ENCODE data around the gene F8. TPM values are rescaled to one million over a fixed set of nuclear protein-coding genes. Genes with fewer than 3 reads are reported as not detected.

The F8 gene
- total RNA-seq, 1 experiment from 2014 or later: 0.91 TPM

GRCh38 chrX:154822029-154822428 lies 200.5 kb downstream of the F8 start:
- Histone ChIP-seq H3K4me1 (ENCODE audit: insufficient read depth, low read length) (no peaks in the 10 kb centered on the region), H3F3A (ENCODE audit: low read length, unreplicated experiment) (no peaks in the 10 kb centered on the region), H3K27me3 (ENCODE audit: low read length) (no peaks in the 10 kb centered on the region), H3K9ac (ENCODE audit: low read length) (no peak overlapping the region), H3K4me3 (ENCODE audit: low read length) (no peak overlapping the region), H2AFZ (ENCODE audit: low read length) (no peak overlapping the region), H3K4me2 (ENCODE audit: low read length) (no peak overlapping the region), H4K20me1 (ENCODE audit: low read length) (no peaks in the 10 kb centered on the region), H3K9me2 (replicated peaks; ENCODE audit: low read length) (no peaks in the 10 kb centered on the region), H3K27ac (ENCODE audit: low read length) (no peak overlapping the region), H3K9me3 (ENCODE audit: low read length) (no peaks in the 10 kb centered on the region), H3K36me3 (ENCODE audit: low read depth, low read length) (no peaks in the 10 kb centered on the region), H3K79me2 (ENCODE audit: low read length) (no peaks in the 10 kb centered on the region)
- no peak for DNase-seq
- no peak for ATAC-seq
- BruUV-seq (replicated peaks): no TSS peak
- ChIA-PET CTCF (no interaction called here), POLR2A (ENCODE audit: unreplicated experiment) (no interaction called here)
- TF ChIP-seq CTCF (conservative IDR thresholded peaks at IDR 0.05; ENCODE audit: low read depth, low read length) (no peak), EZH2phosphoT487 (IDR thresholded peaks at IDR 0.05; ENCODE audit: borderline replicate concordance, low read length) (no peak), EZH2 (IDR thresholded peaks at IDR 0.05; ENCODE audit: low read length, unreplicated experiment) (no peak)
- intact Hi-C loops (cut with micrococcal nuclease): no loop called here

- no peak overlapping the region for H2AFZ ChIP-seq (ENCODE audit: low read length)
- no peaks in the 10 kb centered on the region for H3F3A ChIP-seq (ENCODE audit: low read length, unreplicated experiment)
- ChIA-PET CTCF (no interaction called here), POLR2A (ENCODE audit: unreplicated experiment) (no interaction called here)
- no peaks in the 10 kb centered on the region for H3K9me2 ChIP-seq (replicated peaks; ENCODE audit: low read length)
- no peaks in the 10 kb centered on the region for H3K4me1 ChIP-seq (ENCODE audit: insufficient read depth, low read length)
- TF ChIP-seq EZH2 (IDR thresholded peaks at IDR 0.05; ENCODE audit: low read length, unreplicated experiment) (no peak), CTCF (conservative IDR thresholded peaks at IDR 0.05; ENCODE audit: low read depth, low read length) (no peak), EZH2phosphoT487 (IDR thresholded peaks at IDR 0.05; ENCODE audit: borderline replicate concordance, low read length) (no peak)
- intact Hi-C loops (cut with micrococcal nuclease): no loop called here
- no peaks in the 10 kb centered on the region for H3K27me3 ChIP-seq (ENCODE audit: low read length)
- DNase-seq: no peak
- no peaks in the 10 kb centered on the region for H3K36me3 ChIP-seq (ENCODE audit: low read depth, low read length)
- no peak overlapping the region for H3K4me3 ChIP-seq (ENCODE audit: low read length)
- ATAC-seq: no peak
- H3K9ac ChIP-seq (ENCODE audit: low read length): no peak overlapping the region
- H4K20me1 ChIP-seq (ENCODE audit: low read length): no peaks in the 10 kb centered on the region
- H3K9me3 ChIP-seq (ENCODE audit: low read length): no peaks in the 10 kb centered on the region
- BruUV-seq (replicated peaks): no TSS peak
- no peak overlapping the region for H3K27ac ChIP-seq (ENCODE audit: low read length)
- H3K79me2 ChIP-seq (ENCODE audit: low read length): no peaks in the 10 kb centered on the region
- no peak overlapping the region for H3K4me2 ChIP-seq (ENCODE audit: low read length)
Measured at GRCh38 chrX:154821523-154821922, 201.0 kb downstream of the F8 start.

GRCh38 chrX:154819771-154820341 lies 202.7 kb downstream of the F8 start:
- Histone ChIP-seq H2AFZ (ENCODE audit: low read length) (no peak overlapping the region), H3K9me3 (ENCODE audit: low read length) (no peaks in the 10 kb centered on the region), H4K20me1 (ENCODE audit: low read length) (no peaks in the 10 kb centered on the region), H3K9me2 (replicated peaks; ENCODE audit: low read length) (no peaks in the 10 kb centered on the region), H3K9ac (ENCODE audit: low read length) (no peak overlapping the region), H3K4me1 (ENCODE audit: insufficient read depth, low read length) (no peaks in the 10 kb centered on the region), H3K27ac (ENCODE audit: low read length) (no peak overlapping the region), H3K27me3 (ENCODE audit: low read length) (no peaks in the 10 kb centered on the region), H3F3A (ENCODE audit: low read length, unreplicated experiment) (no peaks in the 10 kb centered on the region), H3K79me2 (ENCODE audit: low read length) (no peaks in the 10 kb centered on the region), H3K36me3 (ENCODE audit: low read depth, low read length) (no peaks in the 10 kb centered on the region), H3K4me2 (ENCODE audit: low read length) (no peak overlapping the region), H3K4me3 (ENCODE audit: low read length) (no peak overlapping the region)
- intact Hi-C loops (cut with micrococcal nuclease): no loop called here
- no peak for ATAC-seq
- no TSS peak for BruUV-seq (replicated peaks)
- DNase-seq: no peak
- CTCF ChIA-PET: no interaction called here
- POLR2A ChIA-PET (ENCODE audit: unreplicated experiment): no interaction called here
- TF ChIP-seq CTCF (conservative IDR thresholded peaks at IDR 0.05; ENCODE audit: low read depth, low read length): no peak
